ENCODE results near the gene LDB2. TPM values are rescaled to one million over a fixed set of nuclear protein-coding genes. Genes with fewer than 3 reads are reported as not detected.

Gene LDB2
- total and polyA plus RNA-seq, 2 donors (not counting 1 experiment from before 2014, with no cell fraction given) = not detected

GRCh38 chr4:16868674-16869073 lies 29.8 kb downstream of the LDB2 start:
- H3K27ac Mint-ChIP-seq = no peak overlapping the region
- intact Hi-C loops (cut with micrococcal nuclease) = no loop called here
- H3K27me3 Mint-ChIP-seq = no peaks in the 10 kb centered on the region
- Histone ChIP-seq H3K9me3 (ENCODE audit: control extremely low read depth in 1 of 3, control insufficient read depth in 2 of 3, insufficient read depth in 1 of 3, low read length in 2 of 3) (peaks cover 0 to 8% (median 0%) of the 10 kb centered on the region in 3 donors), H3K9ac (ENCODE audit: low read length) (no peak overlapping the region), H4K20me1 (ENCODE audit: control insufficient read depth, insufficient read depth, low read length, poor library complexity, severe bottlenecking) (no peaks in the 10 kb centered on the region), H3K4me2 (replicated peaks; ENCODE audit: low read depth, low read length, poor library complexity, severe bottlenecking) (no peak overlapping the region), H3K36me3 (replicated peaks in 1 of 2; ENCODE audit: control extremely low read depth in 1 of 2, control insufficient read depth in 1 of 2, extremely low read depth in 1 of 2, insufficient read depth in 2 of 2, low read length in 1 of 2) (no peaks in the 10 kb centered on the region), H3K27me3 (replicated peaks in 1 of 4; ENCODE audit: control extremely low read depth in 1 of 4, control insufficient read depth in 3 of 4, insufficient read depth in 4 of 4, low read length in 3 of 4) (no peaks in the 10 kb centered on the region), H3K27ac (ENCODE audit: low read length in 2 of 2) (no peak overlapping the region), H3K4me1 (ENCODE audit: control insufficient read depth in 2 of 2, insufficient read depth in 2 of 2, low read length in 2 of 2) (no peaks in the 10 kb centered on the region), H3K4me3 (ENCODE audit: control extremely low read depth in 1 of 5, extremely low read depth in 1 of 5, insufficient read depth in 1 of 5, low read depth in 2 of 5, low read length in 4 of 5) (no peak overlapping the region), H3K79me2 (ENCODE audit: control insufficient read depth, insufficient read depth, low read length) (no peaks in the 10 kb centered on the region), H2AFZ (ENCODE audit: insufficient read depth, low read depth, low read length, poor library complexity, severe bottlenecking) (no peak overlapping the region)
- H3K4me3 Mint-ChIP-seq = no peak overlapping the region
- no peaks in the 10 kb centered on the region for H3K4me1 Mint-ChIP-seq
- DNase-seq (no peak), ATAC-seq (ENCODE audit: low read depth) (no peak)
- H3K9me3 Mint-ChIP-seq (ENCODE audit: insufficient read depth) = no peaks in the 10 kb centered on the region
- WGBS (ENCODE audit: insufficient coverage) = 80% methylated on average over 4 of the region's 5 CpGs
- CTCF ChIA-PET = no interaction called here
- POLR2A ChIA-PET = no interaction called here
- no peak for TF ChIP-seq EZH2 (IDR thresholded peaks at IDR 0.05; ENCODE audit: borderline replicate concordance, insufficient read depth, low read depth, low read length, poor library complexity, severe bottlenecking)
- no peak for TF ChIP-seq CTCF (IDR thresholded peaks at IDR 0.05)

GRCh38 chr4:16867827-16868226 lies 30.6 kb downstream of the LDB2 start:
- Histone ChIP-seq H3K4me1 (ENCODE audit: control insufficient read depth in 2 of 2, insufficient read depth in 2 of 2, low read length in 2 of 2) (no peaks in the 10 kb centered on the region), H3K4me2 (replicated peaks; ENCODE audit: low read depth, low read length, poor library complexity, severe bottlenecking) (no peak overlapping the region), H2AFZ (ENCODE audit: insufficient read depth, low read depth, low read length, poor library complexity, severe bottlenecking) (no peak overlapping the region), H3K9ac (ENCODE audit: low read length) (no peak overlapping the region), H3K9me3 (ENCODE audit: control extremely low read depth in 1 of 3, control insufficient read depth in 2 of 3, insufficient read depth in 1 of 3, low read length in 2 of 3) (peaks cover 0 to 8% (median 0%) of the 10 kb centered on the region in 3 donors), H3K27me3 (replicated peaks in 1 of 4; ENCODE audit: control extremely low read depth in 1 of 4, control insufficient read depth in 3 of 4, insufficient read depth in 4 of 4, low read length in 3 of 4) (no peaks in the 10 kb centered on the region), H3K4me3 (ENCODE audit: control extremely low read depth in 1 of 5, extremely low read depth in 1 of 5, insufficient read depth in 1 of 5, low read depth in 2 of 5, low read length in 4 of 5) (no peak overlapping the region), H3K79me2 (ENCODE audit: control insufficient read depth, insufficient read depth, low read length) (no peaks in the 10 kb centered on the region), H3K27ac (ENCODE audit: low read length in 2 of 2) (no peak overlapping the region), H3K36me3 (replicated peaks in 1 of 2; ENCODE audit: control extremely low read depth in 1 of 2, control insufficient read depth in 1 of 2, extremely low read depth in 1 of 2, insufficient read depth in 2 of 2, low read length in 1 of 2) (no peaks in the 10 kb centered on the region), H4K20me1 (ENCODE audit: control insufficient read depth, insufficient read depth, low read length, poor library complexity, severe bottlenecking) (no peaks in the 10 kb centered on the region)
- Mint-ChIP-seq H3K4me3 (no peak overlapping the region), H3K27ac (no peak overlapping the region), H3K9me3 (ENCODE audit: insufficient read depth) (no peaks in the 10 kb centered on the region), H3K4me1 (no peaks in the 10 kb centered on the region), H3K27me3 (no peaks in the 10 kb centered on the region)
- WGBS (ENCODE audit: insufficient coverage) = no CpG with 5 or more reads among the region's 2 CpGs
- ChIA-PET CTCF (no interaction called here), POLR2A (no interaction called here)
- DNase-seq (no peak), ATAC-seq (ENCODE audit: low read depth) (no peak)
- TF ChIP-seq CTCF (IDR thresholded peaks at IDR 0.05) (no peak), EZH2 (IDR thresholded peaks at IDR 0.05; ENCODE audit: borderline replicate concordance, insufficient read depth, low read depth, low read length, poor library complexity, severe bottlenecking) (no peak)
- intact Hi-C loops (cut with micrococcal nuclease) = no loop called here
